ENCODE data around the gene GCK. TPM values are rescaled to one million over a fixed set of nuclear protein-coding genes. Genes with fewer than 3 reads are reported as not detected.
"Not testable (repeated sequence)": the region's sequence is repeated elsewhere in the genome, so short reads cannot be mapped to it uniquely, and the experiment has no call there.

Gene GCK
- total and polyA plus RNA-seq, 4 donors, result 0.09 to 12.7 (median 0.44) TPM

DNA sequence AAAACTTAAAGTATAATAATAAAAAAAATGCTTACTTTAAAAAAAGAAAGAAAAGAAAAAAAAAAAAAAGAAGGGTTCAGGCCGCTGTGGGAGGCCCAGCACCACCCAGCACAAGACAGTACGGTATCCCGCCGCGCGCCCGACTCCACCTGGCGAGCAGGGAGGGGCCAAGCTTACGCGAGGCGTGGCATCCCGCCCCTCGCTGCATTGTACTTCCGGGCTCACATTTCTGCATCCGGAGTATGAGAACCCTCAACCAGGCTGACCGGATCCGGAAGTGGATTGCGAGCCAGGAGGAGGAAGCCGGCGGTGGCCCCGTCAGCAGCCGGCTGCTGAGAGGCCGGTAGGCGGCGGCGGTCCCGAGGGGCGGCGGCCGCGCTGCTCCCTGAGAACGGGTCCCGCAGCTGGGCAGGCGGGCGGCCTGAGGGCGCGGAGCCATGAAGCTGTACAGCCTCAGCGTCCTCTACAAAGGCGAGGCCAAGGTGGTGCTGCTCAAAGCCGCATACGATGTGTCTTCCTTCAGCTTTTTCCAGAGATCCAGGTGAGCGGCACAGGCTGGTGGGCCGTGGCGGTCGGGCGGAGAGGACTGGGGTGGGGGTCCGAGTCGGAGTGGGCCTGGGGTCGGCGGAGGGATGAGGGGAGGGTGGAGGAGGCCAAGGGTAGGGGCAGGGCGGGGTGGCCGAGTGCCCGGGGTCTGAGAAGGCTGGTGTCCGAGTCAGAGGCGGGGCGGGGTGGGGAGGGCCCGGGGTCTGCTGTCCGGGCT is 11.6 kb upstream of the GCK start, which contains the start of gene YKT6 (continued):
- TF ChIP-seq, protein P1, sequence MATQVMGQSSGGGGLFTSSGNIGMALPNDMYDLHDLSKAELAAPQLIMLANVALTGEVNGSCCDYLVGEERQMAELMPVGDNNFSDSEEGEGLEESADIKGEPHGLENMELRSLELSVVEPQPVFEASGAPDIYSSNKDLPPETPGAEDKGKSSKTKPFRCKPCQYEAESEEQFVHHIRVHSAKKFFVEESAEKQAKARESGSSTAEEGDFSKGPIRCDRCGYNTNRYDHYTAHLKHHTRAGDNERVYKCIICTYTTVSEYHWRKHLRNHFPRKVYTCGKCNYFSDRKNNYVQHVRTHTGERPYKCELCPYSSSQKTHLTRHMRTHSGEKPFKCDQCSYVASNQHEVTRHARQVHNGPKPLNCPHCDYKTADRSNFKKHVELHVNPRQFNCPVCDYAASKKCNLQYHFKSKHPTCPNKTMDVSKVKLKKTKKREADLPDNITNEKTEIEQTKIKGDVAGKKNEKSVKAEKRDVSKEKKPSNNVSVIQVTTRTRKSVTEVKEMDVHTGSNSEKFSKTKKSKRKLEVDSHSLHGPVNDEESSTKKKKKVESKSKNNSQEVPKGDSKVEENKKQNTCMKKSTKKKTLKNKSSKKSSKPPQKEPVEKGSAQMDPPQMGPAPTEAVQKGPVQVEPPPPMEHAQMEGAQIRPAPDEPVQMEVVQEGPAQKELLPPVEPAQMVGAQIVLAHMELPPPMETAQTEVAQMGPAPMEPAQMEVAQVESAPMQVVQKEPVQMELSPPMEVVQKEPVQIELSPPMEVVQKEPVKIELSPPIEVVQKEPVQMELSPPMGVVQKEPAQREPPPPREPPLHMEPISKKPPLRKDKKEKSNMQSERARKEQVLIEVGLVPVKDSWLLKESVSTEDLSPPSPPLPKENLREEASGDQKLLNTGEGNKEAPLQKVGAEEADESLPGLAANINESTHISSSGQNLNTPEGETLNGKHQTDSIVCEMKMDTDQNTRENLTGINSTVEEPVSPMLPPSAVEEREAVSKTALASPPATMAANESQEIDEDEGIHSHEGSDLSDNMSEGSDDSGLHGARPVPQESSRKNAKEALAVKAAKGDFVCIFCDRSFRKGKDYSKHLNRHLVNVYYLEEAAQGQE (IDR thresholded peaks at IDR 0.05), result peak; percentile 40
- TF ChIP-seq GABPA (IDR thresholded peaks at IDR 0.05 in 1 of 2, conservative IDR thresholded peaks at IDR 0.05 in 1 of 2) (peak; percentile 90 to 97), RXRA (IDR thresholded peaks at IDR 0.05) (no peak), FOXA2 (IDR thresholded peaks at IDR 0.05) (no peak)

DNA sequence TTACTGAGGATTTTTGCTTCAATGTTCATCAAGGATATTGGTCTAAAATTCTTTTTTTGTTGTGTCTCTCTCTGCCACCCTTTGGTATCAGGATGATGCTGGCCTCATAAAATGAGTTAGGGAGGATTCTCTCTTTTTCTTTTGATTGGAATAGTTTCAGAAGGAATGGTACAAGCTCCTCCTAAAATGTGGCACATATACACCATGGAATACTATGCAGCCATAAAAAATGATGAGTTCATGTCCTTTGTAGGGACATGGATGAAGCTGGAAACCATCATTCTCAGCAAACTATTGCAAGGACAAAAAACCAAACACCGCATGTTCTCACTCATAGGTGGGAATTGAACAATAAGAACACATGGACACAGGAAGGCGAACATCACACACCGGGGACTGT is 10.9 kb upstream of the GCK start:
- H3K4me1 ChIP-seq (ENCODE audit: control insufficient read depth in 4 of 4, insufficient read depth in 4 of 4, low read length in 3 of 4), result peaks cover 0 to 21% (median 17%) of the 10 kb centered on the region in 4 donors
- not testable (repeated sequence) for H3K4me3 ChIP-seq (ENCODE audit: low read depth in 1 of 3, low read length in 3 of 3); DNase-seq (ENCODE audit: low spot score); H3K9me3 ChIP-seq (ENCODE audit: control insufficient read depth in 4 of 4, low read length in 3 of 4); H3K36me3 ChIP-seq (ENCODE audit: control insufficient read depth in 4 of 4, insufficient read depth in 3 of 4, low read depth in 1 of 4, low read length in 3 of 4); H3K27me3 ChIP-seq (ENCODE audit: control insufficient read depth in 4 of 4, insufficient read depth in 4 of 4, low read length in 3 of 4); H3K9ac ChIP-seq (ENCODE audit: low read depth in 1 of 2, low read length in 2 of 2); H3K27ac ChIP-seq (ENCODE audit: low read depth in 1 of 2, low read length in 2 of 2)
- no CpG with 5 or more reads among the region's 3 CpGs for WGBS

DNA sequence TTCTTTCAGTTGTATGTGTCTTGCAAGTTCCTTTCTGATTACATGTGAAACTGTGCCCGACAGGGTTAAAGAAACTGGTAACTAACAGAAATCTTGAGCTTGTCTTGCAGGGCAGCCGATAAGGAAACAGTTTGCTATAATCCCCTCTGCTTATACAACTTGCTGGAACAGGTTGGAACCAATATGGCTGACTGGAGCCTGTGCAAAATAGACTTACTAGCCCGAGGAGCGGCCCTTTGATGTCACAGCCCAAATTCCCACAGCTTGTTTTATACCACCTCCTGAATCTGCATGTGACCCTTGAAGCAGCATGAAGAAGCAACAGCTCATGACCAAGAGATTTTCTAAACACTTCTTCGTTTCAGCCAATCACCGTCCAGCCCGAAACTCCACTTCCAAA is 8.2 kb upstream of the GCK start:
- WGBS, result 84% methylated on average over 7 of the region's 7 CpGs

More for the DNA sequence above, 8.2 kb upstream of the GCK start:
- H3K9me3 ChIP-seq (ENCODE audit: control insufficient read depth in 4 of 4, low read length in 3 of 4), result no peaks in the 10 kb centered on the region
- no peak overlapping the region for H3K4me3 ChIP-seq (ENCODE audit: low read depth in 1 of 3, low read length in 3 of 3)
- H3K4me1 ChIP-seq (ENCODE audit: control insufficient read depth in 4 of 4, insufficient read depth in 4 of 4, low read length in 3 of 4), result peaks cover 0 to 16% (median 12%) of the 10 kb centered on the region in 4 donors
- H3K27ac ChIP-seq (ENCODE audit: low read depth in 1 of 2, low read length in 2 of 2), result no peak overlapping the region
- no peaks in the 10 kb centered on the region for H3K27me3 ChIP-seq (ENCODE audit: control insufficient read depth in 4 of 4, insufficient read depth in 4 of 4, low read length in 3 of 4)
- no peaks in the 10 kb centered on the region for H3K36me3 ChIP-seq (ENCODE audit: control insufficient read depth in 4 of 4, insufficient read depth in 3 of 4, low read depth in 1 of 4, low read length in 3 of 4)
- H3K9ac ChIP-seq (ENCODE audit: low read depth in 1 of 2, low read length in 2 of 2), result no peak overlapping the region
- no peak for DNase-seq (ENCODE audit: low spot score)
- TF ChIP-seq, protein P2, sequence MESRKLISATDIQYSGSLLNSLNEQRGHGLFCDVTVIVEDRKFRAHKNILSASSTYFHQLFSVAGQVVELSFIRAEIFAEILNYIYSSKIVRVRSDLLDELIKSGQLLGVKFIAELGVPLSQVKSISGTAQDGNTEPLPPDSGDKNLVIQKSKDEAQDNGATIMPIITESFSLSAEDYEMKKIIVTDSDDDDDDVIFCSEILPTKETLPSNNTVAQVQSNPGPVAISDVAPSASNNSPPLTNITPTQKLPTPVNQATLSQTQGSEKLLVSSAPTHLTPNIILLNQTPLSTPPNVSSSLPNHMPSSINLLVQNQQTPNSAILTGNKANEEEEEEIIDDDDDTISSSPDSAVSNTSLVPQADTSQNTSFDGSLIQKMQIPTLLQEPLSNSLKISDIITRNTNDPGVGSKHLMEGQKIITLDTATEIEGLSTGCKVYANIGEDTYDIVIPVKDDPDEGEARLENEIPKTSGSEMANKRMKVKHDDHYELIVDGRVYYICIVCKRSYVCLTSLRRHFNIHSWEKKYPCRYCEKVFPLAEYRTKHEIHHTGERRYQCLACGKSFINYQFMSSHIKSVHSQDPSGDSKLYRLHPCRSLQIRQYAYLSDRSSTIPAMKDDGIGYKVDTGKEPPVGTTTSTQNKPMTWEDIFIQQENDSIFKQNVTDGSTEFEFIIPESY (IDR thresholded peaks at IDR 0.05), result no peak
- TF ChIP-seq, protein P3, sequence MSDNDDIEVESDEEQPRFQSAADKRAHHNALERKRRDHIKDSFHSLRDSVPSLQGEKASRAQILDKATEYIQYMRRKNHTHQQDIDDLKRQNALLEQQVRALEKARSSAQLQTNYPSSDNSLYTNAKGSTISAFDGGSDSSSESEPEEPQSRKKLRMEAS (IDR thresholded peaks at IDR 0.05), result no peak
- TF ChIP-seq, protein P1 (IDR thresholded peaks at IDR 0.05), result no peak
- no peak for TF ChIP-seq JUND (IDR thresholded peaks at IDR 0.05)
- TF ChIP-seq, protein P4, sequence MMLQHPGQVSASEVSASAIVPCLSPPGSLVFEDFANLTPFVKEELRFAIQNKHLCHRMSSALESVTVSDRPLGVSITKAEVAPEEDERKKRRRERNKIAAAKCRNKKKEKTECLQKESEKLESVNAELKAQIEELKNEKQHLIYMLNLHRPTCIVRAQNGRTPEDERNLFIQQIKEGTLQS (IDR thresholded peaks at IDR 0.05), result no peak
- no peak for TF ChIP-seq SP1 (IDR thresholded peaks at IDR 0.05)
- no peak for TF ChIP-seq HNF4A (conservative IDR thresholded peaks at IDR 0.05)
- no peak for TF ChIP-seq FOXA1 (IDR thresholded peaks at IDR 0.05)
